Endothelial cell (in vitro differentiated cells): Measurements from ENCODE around the gene RNF41. TPM values are rescaled to one million over a fixed set of nuclear protein-coding genes. Genes with fewer than 3 reads are reported as not detected.

Experiments
- DNase-seq: peaks from one replicate; pipeline ENCODE4 v3.0.0; 2021; ENCODE audit warnings: low spot score
- H3K27ac Mint-ChIP-seq: one replicate; pipeline ENCODE4 v1.8.0; 2021; ENCODE audit warnings: mixed read lengths, inconsistent platforms; ENCODE audit not compliant: unreplicated experiment
- H3K27me3 Mint-ChIP-seq: one replicate; pipeline ENCODE4 v1.8.0; 2021; ENCODE audit warnings: mild to moderate bottlenecking, moderate library complexity, mixed read lengths, inconsistent platforms; ENCODE audit not compliant: unreplicated experiment
- H3K36me3 Mint-ChIP-seq: one replicate; pipeline ENCODE4 v1.8.0; 2021; ENCODE audit warnings: mild to moderate bottlenecking, low read depth, mixed read lengths, inconsistent platforms; ENCODE audit not compliant: unreplicated experiment
- H3K4me1 Mint-ChIP-seq: one replicate; pipeline ENCODE4 v1.8.0; 2021; ENCODE audit warnings: mild to moderate bottlenecking, mixed read lengths, inconsistent platforms; ENCODE audit not compliant: unreplicated experiment
- H3K4me3 Mint-ChIP-seq: one replicate; pipeline ENCODE4 v1.8.0; 2021; ENCODE audit warnings: mild to moderate bottlenecking, mixed read lengths, inconsistent platforms; ENCODE audit not compliant: unreplicated experiment
- H3K9me3 Mint-ChIP-seq: one replicate; pipeline ENCODE4 v1.8.0; 2021; ENCODE audit warnings: mixed read lengths, inconsistent platforms; ENCODE audit not compliant: unreplicated experiment
- CTCF ChIP-seq: fragments of 200-600 bp; sonication (generic); IDR thresholded peaks from one replicate; pipeline ENCODE4 v1.5.0; 2021; ENCODE audit warnings: antibody characterized with exemption; ENCODE audit not compliant: unreplicated experiment
- total RNA-seq: library from RNA; stranded (reverse); fragmentation: NEBNext Ultra II Directional; extraction: Animal tissue kit (Norgen Biotek cat#: 25700); gene quantifications from one replicate; pipeline ENCODE4 v1.2.1, GENCODE V29; 2021; ENCODE audit not compliant: unreplicated experiment

The RNF41 gene
- total RNA-seq, 1 donor from 2014 or later: 55.5 TPM

DNA sequence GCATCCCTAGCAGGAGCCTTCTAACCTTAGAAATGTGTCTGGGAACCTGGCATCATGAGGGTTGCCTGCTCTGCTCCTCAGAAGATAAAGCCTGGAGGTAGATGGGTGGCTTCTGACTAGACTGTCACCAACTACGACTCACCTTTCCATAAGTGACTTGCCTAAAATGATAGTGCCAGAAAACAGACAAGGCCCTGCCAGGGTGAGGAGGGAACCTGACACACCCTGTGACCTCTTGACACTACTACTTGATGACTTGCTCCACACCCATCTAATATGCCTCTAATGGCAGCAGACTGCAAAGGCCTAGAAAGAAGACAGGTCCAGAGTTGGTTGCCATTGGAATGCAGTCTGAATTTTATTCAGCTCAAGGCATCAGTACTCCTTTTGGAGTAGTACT is 9.4 kb downstream of the RNF41 start:
- H3K27ac Mint-ChIP-seq: no peak overlapping the region
- peaks cover 4% of the 10 kb centered on the region for H3K4me1 Mint-ChIP-seq
- H3K36me3 Mint-ChIP-seq: peaks cover 53% of the 10 kb centered on the region

DNA sequence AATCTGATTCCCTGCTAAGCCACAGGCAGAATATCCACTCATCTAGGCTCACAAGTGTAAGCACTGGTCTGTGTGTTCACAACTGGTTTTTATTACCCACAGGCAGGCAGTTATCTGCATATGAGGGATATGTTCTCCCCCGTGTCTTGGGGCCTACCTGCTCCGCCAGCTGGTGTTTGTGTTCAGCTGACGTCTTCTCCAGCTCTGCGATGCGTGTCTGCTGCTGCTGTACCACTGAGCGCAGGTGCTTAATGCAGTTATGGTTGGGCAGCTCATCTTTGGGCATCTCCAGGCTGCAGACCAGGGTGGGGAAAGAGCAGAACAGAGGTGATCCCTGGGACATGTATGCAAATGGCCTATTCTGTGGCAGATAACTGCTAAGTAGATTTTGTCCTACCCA is 13.7 kb downstream of the RNF41 start:
- H3K36me3 Mint-ChIP-seq: peaks cover 56% of the 10 kb centered on the region
- no peaks in the 10 kb centered on the region for H3K9me3 Mint-ChIP-seq
- no peak overlapping the region for H3K4me3 Mint-ChIP-seq

More for the DNA sequence above, 9.4 kb downstream of the RNF41 start:
- Mint-ChIP-seq H3K27me3 (no peaks in the 10 kb centered on the region), H3K4me3 (no peak overlapping the region), H3K9me3 (no peaks in the 10 kb centered on the region)
- no peak for TF ChIP-seq CTCF
- DNase-seq: no peak

DNA sequence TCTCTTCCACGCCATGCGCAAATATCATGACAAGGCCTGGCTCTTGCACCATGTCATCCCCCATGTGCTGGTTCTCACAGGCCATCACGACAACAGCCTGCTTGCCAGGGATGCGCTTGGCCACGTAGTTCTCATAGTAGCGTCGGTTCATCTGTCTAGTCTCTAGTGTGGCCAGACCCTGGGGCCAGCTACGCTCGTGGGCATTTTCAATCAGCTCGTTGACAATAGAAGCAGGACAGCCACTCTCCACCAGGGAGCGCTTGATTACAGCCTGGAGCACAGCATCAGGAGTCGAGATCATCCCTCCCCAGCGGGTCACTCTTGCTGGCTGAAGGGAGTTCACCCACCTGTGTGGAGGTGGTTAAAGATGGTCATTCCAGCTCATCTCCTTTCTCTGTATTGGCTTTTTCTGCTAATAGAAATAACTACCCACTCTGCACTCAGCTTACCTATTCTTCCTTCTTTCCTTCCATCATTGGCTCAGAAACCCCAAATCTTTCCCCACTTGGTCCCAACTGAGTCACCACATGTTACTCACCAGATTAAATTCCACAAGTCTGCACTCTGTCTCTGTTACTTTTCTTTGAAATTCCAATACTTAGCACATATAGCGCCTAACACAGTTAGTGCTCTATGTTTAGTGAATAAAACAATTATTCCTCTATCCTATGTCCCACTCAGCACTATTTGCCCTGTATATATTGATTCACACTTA is 15.1 kb downstream of the RNF41 start:
- Mint-ChIP-seq H3K9me3 (no peaks in the 10 kb centered on the region), H3K4me3 (peak overlapping the region; percentile 81), H3K27ac (peak overlapping the region; percentile 72), H3K36me3 (peaks cover 51% of the 10 kb centered on the region), H3K27me3 (peaks cover 2% of the 10 kb centered on the region), H3K4me1 (peaks cover 8% of the 10 kb centered on the region)
- TF ChIP-seq CTCF: peak; percentile 51
- DNase-seq: peak; percentile 71

More for the DNA sequence above, 13.7 kb downstream of the RNF41 start:
- no peak overlapping the region for H3K27ac Mint-ChIP-seq
- no peak for DNase-seq
- TF ChIP-seq CTCF: no peak
- peaks cover 2% of the 10 kb centered on the region for H3K4me1 Mint-ChIP-seq
- no peaks in the 10 kb centered on the region for H3K27me3 Mint-ChIP-seq

DNA sequence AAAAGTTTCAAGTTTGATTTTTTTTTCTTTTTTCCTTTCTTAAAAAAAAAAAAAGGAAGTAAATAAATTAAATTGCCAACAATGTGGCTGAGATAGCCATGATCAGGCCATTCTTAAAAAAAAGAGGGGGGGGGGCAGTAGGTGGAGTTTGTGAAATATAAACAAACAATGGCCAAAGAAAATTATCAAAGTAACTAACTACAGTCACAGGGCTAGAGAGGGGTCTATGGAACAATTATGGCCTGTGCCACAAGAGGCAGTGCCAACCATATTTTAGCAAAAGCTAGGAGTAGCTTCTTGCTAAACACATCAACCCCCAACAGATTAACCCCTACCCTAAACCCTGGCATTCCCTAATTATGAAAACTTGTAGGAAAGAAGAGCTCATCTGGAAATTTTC is 16.3 kb downstream of the RNF41 start:
- Mint-ChIP-seq H3K4me1 (peaks cover 8% of the 10 kb centered on the region), H3K36me3 (peaks cover 43% of the 10 kb centered on the region)

More for the DNA sequence above, 16.3 kb downstream of the RNF41 start:
- no peak overlapping the region for H3K4me3 Mint-ChIP-seq
- no peak for DNase-seq
- peaks cover 2% of the 10 kb centered on the region for H3K27me3 Mint-ChIP-seq
- no peaks in the 10 kb centered on the region for H3K9me3 Mint-ChIP-seq
- no peak for TF ChIP-seq CTCF
- peak overlapping the region; percentile 36 for H3K27ac Mint-ChIP-seq
